ENCODE results near the gene MARCKS.
"Not testable (repeated sequence)": the region's sequence is repeated elsewhere in the genome, so short reads cannot be mapped to it uniquely, and the experiment has no call there.

MARCKS gene

GRCh38 chr6:113888493-113888892 lies 31.3 kb downstream of the MARCKS start:
- no peak for DNase-seq

GRCh38 chr6:113888956-113889630 lies 31.9 kb downstream of the MARCKS start:
- no peak for DNase-seq

- no peak for DNase-seq
These were observed 36.3 kb downstream of the MARCKS start for GRCh38 chr6:113893451-113893850.

- DNase-seq: no peak
These were observed 36.7 kb downstream of the MARCKS start for GRCh38 chr6:113893866-113894265.

- no peak for DNase-seq
These were observed 37.8 kb downstream of the MARCKS start for GRCh38 chr6:113894712-113895674.

- DNase-seq: no peak
These were observed 44.3 kb downstream of the MARCKS start for GRCh38 chr6:113901482-113901881.

- DNase-seq: no peak
These were observed 46.7 kb downstream of the MARCKS start for GRCh38 chr6:113903666-113904330.

- DNase-seq: no peak
These were observed 50.1 kb downstream of the MARCKS start for GRCh38 chr6:113907102-113907815.

- DNase-seq: no peak
These were observed 51.7 kb downstream of the MARCKS start for GRCh38 chr6:113908801-113909200.

- peak in 1 of 2 donors; percentile 60 for DNase-seq
These were observed 52.2 kb downstream of the MARCKS start for GRCh38 chr6:113909224-113909856.

GRCh38 chr6:113910285-113910684 lies 53.1 kb downstream of the MARCKS start:
- not testable (repeated sequence) for DNase-seq

Measured in CD4-positive, alpha-beta T cell treated with Interferon alpha-2 for 1 hour (primary cell).